SK-N-MC (cell line): ENCODE measurements around the gene AFDN.

Experiments used
- EZH2 ChIP-seq: fragments of 200-600 bp; sonication (generic); IDR thresholded peaks from one replicate; pipeline ENCODE4 v1.6.1; 2017; ENCODE audit warnings: antibody characterized with exemption
- POLR2AphosphoS5 ChIP-seq: IDR thresholded peaks from 2 replicates; pipeline ENCODE4 v1.6.1; 2012; ENCODE audit warnings: mild to moderate bottlenecking, low read depth, low read length, borderline replicate concordance

GRCh38 chr6:168000198-168001028 is 173.7 kb downstream of the AFDN start:
- TF ChIP-seq POLR2AphosphoS5 (no peak), EZH2 (no peak)
